ENCODE measurements around the gene TACR1. TPM values are rescaled to one million over a fixed set of nuclear protein-coding genes. Genes with fewer than 3 reads are reported as not detected.

The TACR1 gene
- total and polyA plus RNA-seq, 2 of the 8 experiments (the other 6 are each of a cell fraction or from before 2014, with no cell fraction given), result 0.09 to 0.37 TPM

- Histone ChIP-seq H3K27me3 (replicated peaks in 1 of 4; ENCODE audit: control insufficient read depth in 3 of 4, extremely low read depth in 1 of 4, insufficient read depth in 3 of 4, low read length in 3 of 4) (peaks cover 0 to 13% (median 1%) of the 10 kb centered on the region in 4 experiments; a peak in 4 of 7 replicates), H3K18ac (ENCODE audit: extremely low read depth, low read length) (no peak overlapping the region), H3K9me3 (ENCODE audit: insufficient read depth in 2 of 2, low read depth in 1 of 2, low read length in 1 of 2) (no peaks in the 10 kb centered on the region), H2BK20ac (ENCODE audit: low read length) (0 out of 2 replicates have a peak overlapping the region, but pooled peaks have one; percentile 19), H4K8ac (ENCODE audit: extremely low read depth, insufficient read depth, low read length) (no peak overlapping the region), H2AFZ (ENCODE audit: low read length) (no peak overlapping the region), H3K23me2 (ENCODE audit: low read depth, low read length) (no peaks in the 10 kb centered on the region), H3K36me3 (ENCODE audit: control insufficient read depth in 2 of 4, insufficient read depth in 4 of 4, low read length in 3 of 4) (no peaks in the 10 kb centered on the region), H3K23ac (ENCODE audit: insufficient read length) (no peak overlapping the region), H3K14ac (ENCODE audit: insufficient read length) (no peak overlapping the region), H3K27ac (ENCODE audit: low read depth, low read length) (no peak overlapping the region), H4K91ac (replicated peaks; ENCODE audit: insufficient read length, low read length) (no peak overlapping the region), H4K20me1 (replicated peaks in 1 of 2; ENCODE audit: control insufficient read depth in 1 of 2, insufficient read depth in 2 of 2, low read length in 2 of 2) (no peaks in the 10 kb centered on the region), H2AK5ac (ENCODE audit: low read depth, low read length) (no peak overlapping the region), H3K79me1 (ENCODE audit: low read depth, low read length) (no peaks in the 10 kb centered on the region), H2BK12ac (ENCODE audit: low read depth, low read length) (peak overlapping the region; percentile 89; the same call in 1 of the 2 replicates), H2BK5ac (ENCODE audit: low read depth, low read length) (peak overlapping the region; percentile 39; the same call in 1 of the 2 replicates), H3K4ac (replicated peaks; ENCODE audit: insufficient read length, low read depth, low read length) (no peak overlapping the region), H2BK15ac (ENCODE audit: low read length) (no peak overlapping the region), H3K9ac (replicated peaks in 1 of 4; ENCODE audit: extremely low read depth in 1 of 4, low read depth in 3 of 4, low read length in 3 of 4) (no peak overlapping the region), H3K4me2 (ENCODE audit: insufficient read depth in 1 of 2, low read depth in 2 of 2, low read length in 2 of 2) (no peak overlapping the region), H3K79me2 (ENCODE audit: control insufficient read depth in 1 of 2, insufficient read depth in 2 of 2, low read length in 2 of 2) (no peaks in the 10 kb centered on the region), H3K4me3 (ENCODE audit: extremely low read depth in 1 of 4, insufficient read depth in 2 of 4, low read depth in 3 of 4, low read length in 4 of 4) (no peak overlapping the region), H2BK120ac (replicated peaks; ENCODE audit: low read depth, low read length) (peak overlapping the region; percentile 91), H3K56ac (replicated peaks; ENCODE audit: insufficient read length, low read depth, low read length) (no peak overlapping the region), H4K5ac (ENCODE audit: insufficient read length, low read depth, low read length) (no peak overlapping the region), H3K4me1 (replicated peaks in 1 of 4; ENCODE audit: control insufficient read depth in 3 of 4, insufficient read depth in 4 of 4, low read length in 3 of 4) (peaks cover 9 to 32% (median 16%) of the 10 kb centered on the region in 4 experiments; a peak in 6 of 7 replicates)
- 93% methylated on average over 1 of the region's 1 CpG; no CpG with 5 or more reads in 1 of the 2 experiments for WGBS, 2 experiments (ENCODE audit: extremely low coverage in 1 of 2, insufficient coverage in 1 of 2, insufficient read length in 1 of 2, insufficient replicate concordance in 2 of 2, low coverage in 1 of 2, low lambda C conversion rate in 2 of 2, missing lambda C conversion rate in 1 of 2)
- FAIRE-seq (no peak), DNase-seq (ENCODE audit: low read depth in 1 of 2, low spot score in 2 of 2) (no peak)
- ChIA-PET POLR2A (ENCODE audit: partially characterized antibody) (no interaction called here), CTCF (ENCODE audit: partially characterized antibody) (interaction anchor here (1.3 to 3.0 kb wide), 5 partner anchors 9 to 184 kb away, joined by 3 to 15 read pairs (median 5); no protein-coding TSS in a partner anchor)
- TF ChIP-seq GTF2F1 (IDR thresholded peaks at IDR 0.05; ENCODE audit: borderline replicate concordance, low read depth, low read length) (no peak), CREB1 (IDR thresholded peaks at IDR 0.05) (no peak), KDM5A (IDR thresholded peaks at IDR 0.05; ENCODE audit: low read length) (no peak), TEAD4 (IDR thresholded peaks at IDR 0.05; ENCODE audit: low read depth, low read length) (no peak), ASH2L (IDR thresholded peaks at IDR 0.05; ENCODE audit: low read length) (no peak), BCL11A (IDR thresholded peaks at IDR 0.05; ENCODE audit: low read depth in 2 of 2, low read length in 2 of 2) (no peak), CEBPB (IDR thresholded peaks at IDR 0.05; ENCODE audit: low read depth, low read length) (no peak), RAD21 (IDR thresholded peaks at IDR 0.05 in 1 of 2, conservative IDR thresholded peaks at IDR 0.05 in 1 of 2; ENCODE audit: low read depth in 2 of 2, low read length in 2 of 2) (no peak), ZNF274 (IDR thresholded peaks at IDR 0.05; ENCODE audit: borderline replicate concordance, extremely low read depth, low read length) (no peak), POLR2A (IDR thresholded peaks at IDR 0.05; ENCODE audit: control extremely low read depth in 1 of 2, low read depth in 2 of 2, low read length in 2 of 2) (no peak), ATF2 (IDR thresholded peaks at IDR 0.05; ENCODE audit: low read length) (no peak), CHD2 (IDR thresholded peaks at IDR 0.05; ENCODE audit: low read length) (no peak), MAFK (IDR thresholded peaks at IDR 0.05; ENCODE audit: low read depth, low read length) (no peak)
Measured at GRCh38 chr2:75058427-75058826, 140.9 kb downstream of the TACR1 start.

All from H1 (cell line).